ENCODE measurements around the gene LTBP1. TPM values are rescaled to one million over a fixed set of nuclear protein-coding genes. Genes with fewer than 3 reads are reported as not detected.

LTBP1 gene
- total RNA-seq, 2 experiments from 2014 or later, result 0.14 to 0.31 TPM

DNA sequence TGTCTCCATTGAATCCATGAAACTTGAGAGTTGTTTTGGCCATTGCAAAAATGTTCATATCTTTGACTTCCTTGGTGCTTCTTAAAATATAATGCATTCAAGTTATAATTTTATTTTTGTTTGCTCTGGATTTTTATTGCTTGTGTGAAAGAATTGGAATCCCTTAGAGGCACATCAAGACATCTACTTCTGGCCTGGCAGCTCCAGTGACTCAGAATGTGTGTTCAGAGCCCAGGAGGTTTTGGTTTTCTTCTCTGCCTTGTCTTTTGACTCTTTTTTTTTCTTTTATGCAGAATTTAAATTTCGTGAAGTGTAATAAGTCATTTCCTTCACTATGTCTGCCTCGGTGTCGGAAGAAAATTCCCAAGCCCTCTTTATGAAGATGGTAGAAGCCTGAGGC is 180.2 kb downstream of the LTBP1 start:
- no peak overlapping the region for H3K4me3 Mint-ChIP-seq
- H3K36me3 Mint-ChIP-seq, result no peaks in the 10 kb centered on the region
- no peak overlapping the region for H3K27ac Mint-ChIP-seq
- H3K9me3 Mint-ChIP-seq, result no peaks in the 10 kb centered on the region
- peaks cover 8% of the 10 kb centered on the region for H3K27me3 Mint-ChIP-seq
- H3K4me1 Mint-ChIP-seq, result no peaks in the 10 kb centered on the region
- no peak for DNase-seq

DNA sequence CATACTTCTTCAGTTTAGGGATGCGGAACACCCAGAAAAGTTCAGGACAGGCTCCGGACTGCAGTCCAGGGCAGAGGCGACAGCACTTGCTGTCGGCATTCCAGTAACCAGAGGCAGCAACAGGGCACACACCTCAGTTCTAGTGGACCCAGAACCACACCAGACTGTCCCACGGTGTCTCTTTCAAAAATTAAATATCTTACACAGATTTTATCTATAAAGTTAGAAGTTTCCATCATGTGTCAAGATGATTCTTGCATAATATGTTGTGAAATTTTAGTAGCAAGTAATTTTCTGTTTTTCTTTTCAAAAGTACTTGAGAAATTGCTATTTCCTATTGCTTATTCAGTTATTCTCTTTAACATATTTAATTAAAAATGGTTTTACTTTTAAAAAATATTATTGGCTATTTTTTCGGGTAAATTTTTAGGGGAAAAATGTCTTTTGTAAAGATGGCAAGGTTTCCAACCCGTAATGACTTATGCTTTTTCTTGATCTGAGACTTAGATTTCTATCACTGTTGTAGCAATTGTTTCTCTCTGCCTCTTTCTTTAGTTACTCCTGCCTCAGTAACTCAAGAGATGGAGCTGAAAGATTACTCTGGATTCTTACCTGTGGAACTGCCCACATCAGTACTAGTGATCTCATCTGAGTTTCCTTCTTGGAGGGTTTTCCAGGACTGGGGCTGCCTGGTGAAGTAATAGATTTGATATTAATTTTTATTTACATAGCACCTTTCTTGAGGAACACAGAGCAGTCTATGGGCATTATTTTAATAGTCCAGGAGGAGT is 182.7 kb downstream of the LTBP1 start:
- DNase-seq, result no peak
- Mint-ChIP-seq H3K9me3 (no peaks in the 10 kb centered on the region), H3K4me3 (no peak overlapping the region), H3K4me1 (no peaks in the 10 kb centered on the region), H3K27ac (no peak overlapping the region), H3K27me3 (peaks cover 8% of the 10 kb centered on the region), H3K36me3 (no peaks in the 10 kb centered on the region)

DNA sequence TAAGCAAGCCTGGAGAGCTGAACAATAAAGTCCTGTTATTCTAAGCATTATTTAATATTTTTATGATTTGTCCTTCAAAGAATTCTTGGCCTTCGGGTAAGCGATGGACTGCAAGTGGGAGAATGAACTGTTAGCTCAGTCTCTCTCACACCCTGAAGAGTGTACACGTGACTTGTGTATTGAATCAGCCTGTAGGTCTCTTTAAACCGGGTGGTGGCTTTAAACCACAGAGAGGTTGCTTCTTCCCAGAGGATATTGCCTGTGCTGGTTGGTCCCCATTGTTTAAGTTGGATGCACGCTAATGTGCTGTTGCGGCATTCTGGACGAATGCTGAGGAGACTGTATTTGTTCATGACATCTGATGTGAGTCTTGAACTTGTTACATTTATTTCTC is 183.3 kb downstream of the LTBP1 start:
- H3K27me3 Mint-ChIP-seq, result peaks cover 4% of the 10 kb centered on the region
- no peaks in the 10 kb centered on the region for H3K9me3 Mint-ChIP-seq
- H3K4me1 Mint-ChIP-seq, result no peaks in the 10 kb centered on the region
- no peak overlapping the region for H3K4me3 Mint-ChIP-seq
- no peak overlapping the region for H3K27ac Mint-ChIP-seq
- H3K36me3 Mint-ChIP-seq, result no peaks in the 10 kb centered on the region
- DNase-seq, result no peak

DNA sequence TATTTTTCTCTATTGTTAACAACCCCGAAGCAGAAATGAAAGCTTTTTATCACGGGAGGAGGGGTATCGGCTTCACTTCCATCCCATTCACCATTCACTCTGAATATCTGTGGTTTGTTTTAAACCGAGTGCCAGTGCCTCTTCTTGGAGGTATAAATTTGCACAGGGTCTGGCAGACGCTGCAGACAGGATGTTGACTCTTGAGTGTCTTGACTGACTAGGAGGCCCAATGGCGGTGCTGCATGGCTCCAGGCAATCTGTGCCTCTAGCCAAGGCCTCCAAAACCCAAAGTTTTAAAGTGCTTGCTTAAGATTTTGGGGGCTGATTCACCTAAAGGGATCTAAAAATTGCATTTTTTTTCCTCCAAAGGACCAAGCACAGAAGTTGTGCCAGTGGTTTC is 183.8 kb downstream of the LTBP1 start:
- Mint-ChIP-seq H3K4me1 (no peaks in the 10 kb centered on the region), H3K27me3 (no peaks in the 10 kb centered on the region), H3K9me3 (no peaks in the 10 kb centered on the region), H3K36me3 (no peaks in the 10 kb centered on the region), H3K27ac (no peak overlapping the region), H3K4me3 (no peak overlapping the region)
- DNase-seq, result no peak

DNA sequence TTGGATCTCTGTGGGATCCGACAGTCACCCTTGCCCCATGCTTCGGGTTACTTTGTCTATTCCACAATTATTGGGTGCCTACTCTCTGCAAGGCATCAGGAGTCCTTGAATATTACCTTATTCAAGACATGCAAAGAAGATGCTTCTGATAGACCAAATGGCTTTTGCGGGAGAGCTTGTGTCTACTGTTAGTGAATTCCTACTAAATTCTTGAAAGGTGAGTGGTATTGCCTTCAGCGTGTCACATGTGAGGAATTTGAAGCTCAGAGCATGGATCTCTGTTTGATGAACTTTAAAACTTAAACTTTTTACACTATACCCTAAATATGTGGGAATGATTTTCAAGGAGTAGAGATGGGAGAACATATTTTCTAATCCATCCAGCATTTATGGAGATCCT is 184.4 kb downstream of the LTBP1 start:
- Mint-ChIP-seq H3K4me1 (no peaks in the 10 kb centered on the region), H3K27ac (no peak overlapping the region), H3K27me3 (no peaks in the 10 kb centered on the region), H3K4me3 (no peak overlapping the region), H3K36me3 (no peaks in the 10 kb centered on the region), H3K9me3 (no peaks in the 10 kb centered on the region)
- DNase-seq, result no peak

DNA sequence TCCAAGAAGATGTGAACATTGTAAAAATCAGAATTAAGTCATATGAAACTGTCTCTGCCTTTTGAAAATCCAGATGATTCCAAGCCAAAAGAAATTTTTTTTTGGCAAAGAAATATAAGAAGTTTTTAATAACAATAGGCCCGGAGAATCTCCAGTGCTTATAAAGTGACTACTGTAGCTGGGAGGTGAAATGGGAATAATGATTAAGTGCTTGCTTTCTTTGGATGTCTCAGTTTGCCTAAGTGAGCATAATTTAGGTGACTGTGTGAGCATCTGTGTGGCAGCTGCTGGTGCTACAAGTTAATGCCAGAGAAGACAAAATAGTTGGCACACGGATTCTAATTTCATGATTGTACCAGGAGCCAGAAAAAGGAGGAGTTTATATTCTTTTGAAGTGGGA is 185.0 kb downstream of the LTBP1 start:
- no peaks in the 10 kb centered on the region for H3K36me3 Mint-ChIP-seq
- H3K4me1 Mint-ChIP-seq, result no peaks in the 10 kb centered on the region
- no peaks in the 10 kb centered on the region for H3K27me3 Mint-ChIP-seq
- no peak overlapping the region for H3K4me3 Mint-ChIP-seq
- H3K27ac Mint-ChIP-seq, result no peak overlapping the region
- no peaks in the 10 kb centered on the region for H3K9me3 Mint-ChIP-seq
- no peak for DNase-seq

DNA sequence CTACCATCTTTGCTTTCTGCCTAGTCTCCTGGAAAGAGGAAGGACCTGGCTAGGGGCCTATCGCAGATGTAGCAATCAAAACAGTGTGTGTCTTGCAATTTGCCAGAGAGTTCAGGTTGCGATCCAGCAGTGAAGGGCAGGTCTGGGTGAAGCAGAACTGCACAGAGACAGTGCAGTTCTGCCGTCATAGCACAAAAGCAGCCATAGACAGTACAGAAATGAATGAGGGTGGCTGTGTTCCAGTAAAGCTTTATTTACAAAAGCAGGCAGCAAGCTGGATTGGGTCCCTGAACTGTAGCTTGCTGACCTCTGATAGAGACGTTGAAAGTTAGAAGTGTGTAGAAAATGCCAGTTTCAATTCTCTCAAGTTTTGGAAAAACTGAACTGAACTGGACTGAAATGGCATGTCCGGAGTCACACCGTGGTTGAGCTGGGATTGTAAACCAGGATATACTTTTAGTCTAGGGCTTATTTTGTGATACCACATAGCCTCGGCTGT is 186.8 kb downstream of the LTBP1 start:
- Mint-ChIP-seq H3K27ac (no peak overlapping the region), H3K4me1 (no peaks in the 10 kb centered on the region), H3K27me3 (peaks cover 3% of the 10 kb centered on the region), H3K36me3 (no peaks in the 10 kb centered on the region), H3K9me3 (no peaks in the 10 kb centered on the region), H3K4me3 (no peak overlapping the region)
- no peak for DNase-seq

DNA sequence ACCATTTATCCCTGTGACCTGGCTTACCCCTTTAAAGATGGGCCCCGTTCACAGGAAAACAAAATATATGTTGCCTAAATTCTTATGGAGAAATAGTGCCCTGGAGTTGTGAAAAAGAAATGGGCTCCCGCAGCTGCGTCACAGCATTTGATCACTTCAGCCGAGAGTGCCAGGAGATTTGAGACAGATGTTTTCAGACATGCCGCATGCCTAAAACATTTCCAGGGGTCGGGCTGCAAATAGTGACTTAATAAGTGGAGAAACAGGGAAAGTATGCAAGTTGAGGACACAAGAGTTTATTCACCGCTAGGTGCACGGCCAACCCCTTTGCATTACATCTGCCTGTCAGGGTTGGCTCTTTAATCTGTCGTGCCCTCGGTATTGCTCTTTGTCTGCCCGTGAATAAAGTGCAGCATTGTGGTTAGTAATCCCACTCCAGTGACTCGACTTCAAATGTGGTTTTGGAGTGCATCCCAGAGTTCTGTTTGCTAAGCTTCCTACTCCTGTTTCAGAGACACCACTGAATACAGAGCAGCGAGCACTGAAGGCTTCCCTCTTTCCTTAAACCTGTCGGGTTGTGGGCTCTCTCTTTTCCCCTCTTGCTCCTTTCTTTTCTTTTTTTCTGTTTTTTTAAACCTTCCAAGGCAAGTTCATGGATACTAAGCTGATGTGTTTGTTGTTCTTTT is 187.5 kb downstream of the LTBP1 start:
- no peak overlapping the region for H3K27ac Mint-ChIP-seq
- H3K4me3 Mint-ChIP-seq, result no peak overlapping the region
- H3K36me3 Mint-ChIP-seq, result no peaks in the 10 kb centered on the region
- H3K9me3 Mint-ChIP-seq, result no peaks in the 10 kb centered on the region
- peaks cover 3% of the 10 kb centered on the region for H3K27me3 Mint-ChIP-seq
- DNase-seq, result no peak
- no peaks in the 10 kb centered on the region for H3K4me1 Mint-ChIP-seq

DNA sequence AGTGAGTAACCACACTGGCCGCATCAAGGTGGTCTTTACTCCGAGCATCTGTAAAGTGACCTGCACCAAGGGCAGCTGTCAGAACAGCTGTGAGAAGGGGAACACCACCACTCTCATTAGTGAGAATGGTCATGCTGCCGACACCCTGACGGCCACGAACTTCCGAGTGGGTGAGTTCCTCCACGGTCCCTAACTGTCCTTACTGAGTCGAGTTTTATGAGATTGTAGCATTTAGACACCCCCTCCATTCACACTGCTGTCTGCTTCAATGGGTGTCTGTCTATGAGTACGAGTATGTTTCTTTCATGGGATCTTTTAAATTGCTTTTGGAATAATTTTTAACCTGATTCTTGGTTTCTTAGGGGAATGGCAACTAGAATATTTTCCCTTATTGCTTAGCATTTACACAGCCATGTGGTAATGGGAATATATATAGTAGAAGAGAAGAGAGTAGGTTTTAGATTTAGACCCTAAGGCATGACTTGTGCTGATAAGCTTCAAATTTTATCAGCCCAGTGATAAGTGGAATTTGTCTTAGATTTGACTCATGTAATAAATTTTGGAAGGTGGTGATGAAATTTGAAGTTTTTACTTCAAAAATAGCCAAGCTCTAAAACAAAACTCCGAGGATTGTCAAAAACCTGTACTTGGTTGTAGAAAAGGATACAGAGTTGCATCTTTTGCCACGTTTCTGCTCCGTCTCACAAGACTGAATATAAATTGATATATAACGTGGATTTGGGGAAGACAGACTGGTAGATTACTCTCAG is 188.2 kb downstream of the LTBP1 start:
- no peak for DNase-seq
- Mint-ChIP-seq H3K4me3 (no peak overlapping the region), H3K9me3 (no peaks in the 10 kb centered on the region), H3K4me1 (no peaks in the 10 kb centered on the region), H3K27ac (no peak overlapping the region), H3K27me3 (peaks cover 3% of the 10 kb centered on the region), H3K36me3 (no peaks in the 10 kb centered on the region)

DNA sequence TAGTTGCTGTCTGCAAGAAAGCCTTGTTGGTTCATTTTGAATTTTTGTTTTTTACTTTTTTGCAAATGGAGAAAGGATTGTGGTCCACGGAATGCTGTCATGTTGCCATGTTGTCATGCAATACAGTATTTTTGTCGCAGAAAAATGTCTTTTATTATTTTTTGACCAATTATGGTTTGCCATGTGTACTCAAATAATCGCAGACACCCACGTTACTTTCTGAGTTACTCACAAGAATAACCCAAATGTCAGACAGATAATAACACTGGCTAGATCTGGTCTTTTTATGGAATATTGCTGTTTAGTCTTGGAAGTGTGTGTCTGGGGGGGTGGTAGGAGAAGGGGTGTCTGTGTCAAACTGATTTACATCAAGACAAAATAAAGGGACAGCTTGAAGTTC is 188.9 kb downstream of the LTBP1 start:
- Mint-ChIP-seq H3K4me1 (no peaks in the 10 kb centered on the region), H3K27me3 (peaks cover 3% of the 10 kb centered on the region), H3K9me3 (no peaks in the 10 kb centered on the region), H3K36me3 (no peaks in the 10 kb centered on the region), H3K27ac (no peak overlapping the region), H3K4me3 (no peak overlapping the region)
- DNase-seq, result no peak

DNA sequence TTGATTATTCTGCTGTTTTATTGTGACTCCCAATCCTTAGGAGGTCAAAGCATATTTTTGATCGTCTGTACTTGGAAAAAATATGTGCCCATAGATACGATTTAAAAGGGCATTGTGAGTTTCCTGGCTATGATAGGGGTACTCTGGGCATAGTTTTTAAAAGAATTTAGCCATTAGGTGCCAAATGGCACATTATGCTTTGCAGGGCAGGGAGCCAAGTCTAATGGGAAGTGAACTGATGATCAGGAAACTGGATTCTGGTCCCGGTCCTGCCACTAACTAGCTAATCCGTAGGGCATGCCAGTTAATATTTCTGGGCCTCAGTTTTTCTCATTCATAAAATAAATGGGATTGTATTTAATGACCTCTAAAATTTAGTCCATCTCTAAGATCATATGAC is 189.3 kb downstream of the LTBP1 start:
- H3K4me1 Mint-ChIP-seq, result no peaks in the 10 kb centered on the region
- no peaks in the 10 kb centered on the region for H3K36me3 Mint-ChIP-seq
- no peak overlapping the region for H3K27ac Mint-ChIP-seq
- no peak for DNase-seq
- no peak overlapping the region for H3K4me3 Mint-ChIP-seq
- H3K27me3 Mint-ChIP-seq, result peaks cover 3% of the 10 kb centered on the region
- H3K9me3 Mint-ChIP-seq, result no peaks in the 10 kb centered on the region

DNA sequence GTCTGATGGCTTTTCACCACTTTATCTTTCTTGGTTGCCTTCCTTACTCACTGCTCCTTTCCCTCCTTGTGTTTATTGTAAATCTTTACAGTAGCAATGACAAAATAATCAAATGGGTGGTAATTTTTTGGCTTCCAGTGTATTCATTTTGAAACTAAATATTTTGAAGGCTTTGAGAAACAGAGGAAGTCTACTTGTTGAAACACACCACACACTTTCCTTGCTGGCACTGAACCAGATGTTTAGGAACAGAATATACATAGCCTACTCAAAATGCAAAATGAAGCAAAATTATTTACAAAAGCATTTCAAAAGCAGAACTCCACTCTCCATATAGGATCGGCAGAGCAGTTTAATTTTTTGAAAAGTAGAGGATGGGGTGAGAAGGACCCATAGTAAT is 189.8 kb downstream of the LTBP1 start:
- no peak overlapping the region for H3K4me3 Mint-ChIP-seq
- no peaks in the 10 kb centered on the region for H3K4me1 Mint-ChIP-seq
- H3K27ac Mint-ChIP-seq, result no peak overlapping the region
- no peaks in the 10 kb centered on the region for H3K36me3 Mint-ChIP-seq
- no peaks in the 10 kb centered on the region for H3K9me3 Mint-ChIP-seq
- DNase-seq, result no peak
- H3K27me3 Mint-ChIP-seq, result peaks cover 3% of the 10 kb centered on the region

DNA sequence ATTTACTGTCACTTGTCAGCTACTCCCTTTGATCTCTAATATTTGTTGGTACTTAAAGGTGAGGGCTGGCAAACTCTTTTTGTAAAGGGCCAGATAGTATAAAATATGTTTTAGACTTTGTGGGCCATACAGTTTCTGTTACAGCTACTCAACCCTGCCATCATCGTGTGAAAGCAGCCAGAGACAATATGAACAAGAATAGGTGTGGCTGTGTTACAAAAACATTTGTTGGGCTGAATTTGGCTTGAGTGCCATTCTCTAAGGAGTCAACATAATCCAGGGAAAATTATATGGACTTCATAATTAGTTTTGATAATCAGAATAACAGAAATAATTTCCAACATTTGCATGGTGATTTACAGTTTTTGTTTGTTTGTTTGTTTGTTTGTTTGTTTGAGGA is 190.6 kb downstream of the LTBP1 start:
- Mint-ChIP-seq H3K4me3 (no peak overlapping the region), H3K27me3 (peaks cover 5% of the 10 kb centered on the region), H3K4me1 (no peaks in the 10 kb centered on the region), H3K9me3 (no peaks in the 10 kb centered on the region), H3K27ac (no peak overlapping the region), H3K36me3 (no peaks in the 10 kb centered on the region)
- no peak for DNase-seq

DNA sequence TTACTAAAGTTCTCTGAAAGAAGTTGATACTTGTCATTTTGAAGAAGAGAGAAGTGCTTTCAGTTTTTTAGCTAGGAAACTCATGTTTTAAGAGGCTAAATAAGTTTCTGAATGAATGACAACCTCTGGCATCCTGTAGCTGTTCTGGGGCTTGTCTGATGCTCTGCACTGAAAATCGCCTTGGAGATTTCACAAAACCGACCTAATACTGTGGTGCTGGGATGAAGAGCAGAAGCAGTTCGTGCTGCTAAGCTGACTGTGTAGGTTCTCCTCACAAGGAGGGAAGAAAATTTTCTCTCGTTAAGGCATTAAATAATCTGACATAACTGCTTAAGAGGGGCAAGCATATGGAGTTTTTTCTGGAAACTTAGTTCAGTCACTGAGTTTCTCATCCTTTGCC is 193.2 kb downstream of the LTBP1 start:
- no peaks in the 10 kb centered on the region for H3K4me1 Mint-ChIP-seq
- H3K9me3 Mint-ChIP-seq, result no peaks in the 10 kb centered on the region
- peaks cover 15% of the 10 kb centered on the region for H3K27me3 Mint-ChIP-seq
- no peaks in the 10 kb centered on the region for H3K36me3 Mint-ChIP-seq
- no peak overlapping the region for H3K27ac Mint-ChIP-seq
- no peak overlapping the region for H3K4me3 Mint-ChIP-seq
- no peak for DNase-seq

DNA sequence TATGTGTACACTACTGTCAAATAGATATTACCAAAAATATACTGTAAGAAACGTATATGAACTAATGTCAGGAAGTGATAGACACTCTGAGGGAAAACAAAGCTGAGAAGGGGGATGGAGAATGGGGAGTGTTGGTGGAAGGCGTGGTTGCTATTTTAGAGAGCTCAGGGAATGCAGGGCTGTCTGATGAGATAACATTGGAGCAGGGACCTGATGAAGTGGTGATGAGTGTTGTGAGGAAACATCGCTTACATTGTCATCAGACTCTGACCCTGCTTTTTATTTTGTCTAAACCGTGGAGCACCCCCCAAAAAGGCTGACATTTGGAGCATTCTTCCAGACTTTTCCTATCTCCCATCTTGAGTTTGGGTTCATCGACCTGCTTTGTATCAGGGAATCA is 194.7 kb downstream of the LTBP1 start:
- Mint-ChIP-seq H3K27ac (no peak overlapping the region), H3K27me3 (peaks cover 17% of the 10 kb centered on the region), H3K4me3 (no peak overlapping the region), H3K9me3 (no peaks in the 10 kb centered on the region), H3K4me1 (no peaks in the 10 kb centered on the region), H3K36me3 (no peaks in the 10 kb centered on the region)
- no peak for DNase-seq
